OCI-LY3 (cell line): ENCODE measurements around the gene RHBDF2.

ENCODE experiments used
- H2AFZ ChIP-seq: fragments of 200-600, 300-600 bp; shearing (Covaris generic); 2 replicates; pipeline ENCODE4 v1.6.0; 2014; ENCODE audit warnings: antibody characterized with exemption, low read depth, low read length
- H3K27ac ChIP-seq: fragments of 200-600, 300-600 bp; sonication (generic); 2 replicates; pipeline ENCODE4 v1.5.1; 2014; ENCODE audit warnings: mild to moderate bottlenecking, low read length, moderate library complexity, mixed read lengths
- H3K27me3 ChIP-seq: fragments of 200-600, 300-600 bp; sonication (generic); 2 replicates; pipeline ENCODE4 v1.6.1; 2014; ENCODE audit warnings: low read depth, low read length, mixed read lengths
- H3K36me3 ChIP-seq: fragments of 200-600, 300-600 bp; sonication (generic); replicated peaks from 2 replicates; pipeline ENCODE3; 2014; ENCODE audit warnings: low read depth, low read length, mixed read lengths
- H3K4me1 ChIP-seq: fragments of 300-600, 200-600 bp; sonication (generic); 2 replicates; pipeline ENCODE4 v1.6.1; 2014; ENCODE audit warnings: low read length, mixed read lengths
- H3K4me2 ChIP-seq: fragments of 200-600, 300-600 bp; sonication (generic); 2 replicates; pipeline ENCODE4 v1.6.1; 2014; ENCODE audit warnings: low read length, mixed read lengths
- H3K4me3 ChIP-seq: fragments of 300-600, 200-600 bp; sonication (generic); 2 replicates; pipeline ENCODE4 v1.5.1; 2014; ENCODE audit warnings: antibody characterized with exemption, mild to moderate bottlenecking, low read length, moderate library complexity
- H3K79me2 ChIP-seq: fragments of 300-600, 200-600 bp; shearing (Covaris generic); 2 replicates; pipeline ENCODE4 v1.6.1; 2014; ENCODE audit warnings: mild to moderate bottlenecking, low read length, mixed read lengths
- H3K9ac ChIP-seq: fragments of 300-600, 200-600 bp; shearing (Covaris generic); 2 replicates; pipeline ENCODE4 v1.6.0; 2014; ENCODE audit warnings: mild to moderate bottlenecking, low read length, moderate library complexity
- H3K9me3 ChIP-seq: fragments of 200-600, 300-600 bp; shearing (Covaris generic); 2 replicates; pipeline ENCODE4 v1.6.1; 2014; ENCODE audit warnings: low read length, mixed read lengths; ENCODE audit not compliant: insufficient read depth
- H4K20me1 ChIP-seq: fragments of 200-600, 300-600 bp; sonication (generic); 2 replicates; pipeline ENCODE4 v1.6.1; 2016; ENCODE audit warnings: low read length, mixed read lengths; ENCODE audit not compliant: insufficient read depth
- CTCF ChIP-seq: fragments of 200-600, 300-600 bp; sonication (generic); IDR thresholded peaks from 2 replicates; pipeline ENCODE4 v1.5.1; 2014; ENCODE audit warnings: antibody characterized with exemption, low read length, low read depth
- EZH2phosphoT487 ChIP-seq: fragments of 200-600 bp; shearing (Covaris generic); IDR thresholded peaks from 2 replicates; pipeline ENCODE4 v1.6.1; 2018; ENCODE audit warnings: antibody characterized with exemption, mixed run types, low read depth

The RHBDF2 gene

DNA sequence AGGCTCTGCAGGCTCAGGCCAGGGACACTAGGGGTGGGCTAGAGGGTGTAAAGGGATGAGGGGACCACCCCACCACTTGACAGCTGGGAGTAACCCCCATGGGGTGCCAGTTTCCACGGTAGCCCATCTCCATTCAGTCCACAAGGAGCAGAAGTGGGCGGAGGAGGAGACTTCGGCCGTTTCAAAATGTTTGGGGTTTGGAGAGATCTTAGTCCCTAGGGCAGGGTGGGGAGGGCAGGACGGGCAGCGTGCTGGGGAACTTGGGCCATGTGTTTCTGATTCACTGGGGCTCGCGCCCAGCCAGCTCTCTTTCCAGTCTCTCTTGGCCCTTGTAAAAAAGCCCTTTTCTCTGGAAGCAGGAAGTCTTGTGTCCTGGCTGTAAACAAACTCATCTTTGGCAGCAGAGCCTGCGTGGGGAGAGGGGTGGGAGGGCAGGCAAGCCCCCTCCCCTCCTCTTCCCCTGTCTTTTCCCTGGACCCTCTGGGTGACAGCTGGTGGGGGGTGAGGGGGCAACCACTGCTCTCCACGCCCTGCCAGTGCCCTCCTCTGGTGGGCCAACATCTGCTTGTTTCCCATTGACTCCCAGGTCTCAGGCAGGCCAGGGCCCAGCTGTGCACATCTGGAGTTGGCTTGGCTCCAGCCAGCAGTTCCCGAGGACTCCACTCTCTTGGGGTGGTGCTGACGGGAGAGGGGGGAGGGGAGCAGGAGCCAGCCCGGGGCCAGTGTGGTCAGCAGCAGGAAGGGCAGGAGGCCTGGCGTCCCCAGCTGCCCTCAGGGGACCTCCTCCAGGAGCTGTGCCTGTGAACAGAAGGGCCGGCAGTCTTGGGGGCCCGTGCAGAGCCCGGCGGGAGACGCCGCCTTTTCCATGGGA lies 28.2 kb upstream of the RHBDF2 start:
- peak overlapping the region; percentile 24; the same call in 1 of the 2 replicates for H2AFZ ChIP-seq
- H3K9me3 ChIP-seq = no peaks in the 10 kb centered on the region
- no peaks in the 10 kb centered on the region for H3K27me3 ChIP-seq
- peak overlapping the region; percentile 100 for H3K4me2 ChIP-seq
- TF ChIP-seq CTCF (no peak), EZH2phosphoT487 (no peak)
- H4K20me1 ChIP-seq = no peaks in the 10 kb centered on the region
- H3K4me3 ChIP-seq = peak overlapping the region; percentile 83; the same call in 1 of the 2 replicates
- no peak overlapping the region for H3K27ac ChIP-seq
- no peaks in the 10 kb centered on the region for H3K79me2 ChIP-seq
- H3K36me3 ChIP-seq = no peaks in the 10 kb centered on the region
- H3K9ac ChIP-seq = no peak overlapping the region
- peaks cover 23% of the 10 kb centered on the region for H3K4me1 ChIP-seq

GRCh38 chr17:76528528-76529223 lies 27.5 kb upstream of the RHBDF2 start:
- Histone ChIP-seq H2AFZ (peak overlapping the region; percentile 94), H3K9ac (peak overlapping the region; percentile 65), H4K20me1 (no peaks in the 10 kb centered on the region), H3K4me3 (peak overlapping the region; percentile 83), H3K79me2 (no peaks in the 10 kb centered on the region), H3K36me3 (no peaks in the 10 kb centered on the region), H3K4me1 (peaks cover 23% of the 10 kb centered on the region), H3K27ac (no peak overlapping the region), H3K4me2 (peak overlapping the region; percentile 100), H3K27me3 (no peaks in the 10 kb centered on the region), H3K9me3 (no peaks in the 10 kb centered on the region)
- TF ChIP-seq EZH2phosphoT487 (no peak), CTCF (peak; percentile 12; the same call in 1 of the 2 replicates)

DNA sequence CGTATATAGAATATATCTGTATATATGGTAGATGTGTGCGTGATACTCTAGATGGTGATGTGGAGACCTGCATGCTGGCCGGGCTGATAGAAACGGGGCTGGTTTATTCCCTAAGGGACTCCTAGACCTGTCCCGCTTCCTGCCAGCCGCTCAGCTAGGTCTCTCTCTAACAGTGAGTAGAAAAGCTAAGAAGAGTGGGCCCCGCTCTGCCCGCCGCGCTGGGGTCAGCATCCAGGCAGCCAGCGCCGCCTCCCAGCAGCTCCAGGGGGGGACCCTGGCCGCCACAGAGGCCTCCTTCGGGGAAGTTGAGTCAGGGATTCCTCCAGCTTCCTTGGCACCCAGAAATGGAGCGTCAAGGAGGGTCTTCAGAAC lies 26.9 kb upstream of the RHBDF2 start:
- Histone ChIP-seq H3K4me1 (peaks cover 27% of the 10 kb centered on the region), H3K27me3 (no peaks in the 10 kb centered on the region), H4K20me1 (no peaks in the 10 kb centered on the region), H3K36me3 (no peaks in the 10 kb centered on the region), H3K27ac (no peak overlapping the region), H3K4me3 (peak overlapping the region; percentile 83), H3K9ac (peak overlapping the region; percentile 65), H3K9me3 (no peaks in the 10 kb centered on the region), H2AFZ (peak overlapping the region; percentile 94), H3K79me2 (no peaks in the 10 kb centered on the region), H3K4me2 (peak overlapping the region; percentile 100)
- TF ChIP-seq CTCF (no peak), EZH2phosphoT487 (no peak)
